ENCODE data around the gene LAMC2.

- TF ChIP-seq SAP30 (IDR thresholded peaks at IDR 0.05; ENCODE audit: borderline replicate concordance, insufficient read depth, low read depth, low read length, poor library complexity, severe bottlenecking) (no peak), POLR2A (conservative IDR thresholded peaks at IDR 0.05) (no peak)
- TF ChIP-seq, protein P1, sequence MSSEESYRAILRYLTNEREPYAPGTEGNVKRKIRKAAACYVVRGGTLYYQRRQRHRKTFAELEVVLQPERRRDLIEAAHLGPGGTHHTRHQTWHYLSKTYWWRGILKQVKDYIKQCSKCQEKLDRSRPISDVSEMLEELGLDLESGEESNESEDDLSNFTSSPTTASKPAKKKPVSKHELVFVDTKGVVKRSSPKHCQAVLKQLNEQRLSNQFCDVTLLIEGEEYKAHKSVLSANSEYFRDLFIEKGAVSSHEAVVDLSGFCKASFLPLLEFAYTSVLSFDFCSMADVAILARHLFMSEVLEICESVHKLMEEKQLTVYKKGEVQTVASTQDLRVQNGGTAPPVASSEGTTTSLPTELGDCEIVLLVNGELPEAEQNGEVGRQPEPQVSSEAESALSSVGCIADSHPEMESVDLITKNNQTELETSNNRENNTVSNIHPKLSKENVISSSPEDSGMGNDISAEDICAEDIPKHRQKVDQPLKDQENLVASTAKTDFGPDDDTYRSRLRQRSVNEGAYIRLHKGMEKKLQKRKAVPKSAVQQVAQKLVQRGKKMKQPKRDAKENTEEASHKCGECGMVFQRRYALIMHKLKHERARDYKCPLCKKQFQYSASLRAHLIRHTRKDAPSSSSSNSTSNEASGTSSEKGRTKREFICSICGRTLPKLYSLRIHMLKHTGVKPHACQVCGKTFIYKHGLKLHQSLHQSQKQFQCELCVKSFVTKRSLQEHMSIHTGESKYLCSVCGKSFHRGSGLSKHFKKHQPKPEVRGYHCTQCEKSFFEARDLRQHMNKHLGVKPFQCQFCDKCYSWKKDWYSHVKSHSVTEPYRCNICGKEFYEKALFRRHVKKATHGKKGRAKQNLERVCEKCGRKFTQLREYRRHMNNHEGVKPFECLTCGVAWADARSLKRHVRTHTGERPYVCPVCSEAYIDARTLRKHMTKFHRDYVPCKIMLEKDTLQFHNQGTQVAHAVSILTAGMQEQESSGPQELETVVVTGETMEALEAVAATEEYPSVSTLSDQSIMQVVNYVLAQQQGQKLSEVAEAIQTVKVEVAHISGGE (CRISPR knock-in tag; IDR thresholded peaks at IDR 0.05) = no peak
Measured at GRCh38 chr1:183165456-183165855, 20.6 kb upstream of the LAMC2 start.
